Measurements from ENCODE around the gene MTOR.

DNA sequence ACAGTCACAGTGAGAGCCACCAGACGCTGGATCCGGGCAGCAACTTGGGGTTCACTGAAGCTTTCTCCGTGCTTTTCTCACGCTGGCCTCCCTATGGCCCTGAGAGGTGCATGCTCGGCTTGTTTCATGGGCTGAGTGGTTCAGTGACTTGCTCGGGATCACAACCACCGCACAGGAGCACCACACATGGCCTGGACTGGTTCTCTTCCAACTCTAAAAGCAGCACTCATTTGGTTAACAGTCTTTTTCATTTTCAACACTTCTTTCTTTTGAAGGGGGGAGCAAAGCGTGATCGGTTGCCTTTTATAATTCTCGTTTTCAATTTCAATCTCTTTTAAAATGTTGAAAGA lies 36.8 kb upstream of the MTOR start:
- TF ChIP-seq EP300 (IDR thresholded peaks at IDR 0.05) (no peak), POLR2A (IDR thresholded peaks at IDR 0.05) (no peak)
